HepG2 (cell line): ENCODE results near the gene MAGI1. TPM values are rescaled to one million over a fixed set of nuclear protein-coding genes. Genes with fewer than 3 reads are reported as not detected.

ENCODE experiments used
- POLR2AphosphoS5 ChIP-seq: IDR thresholded peaks from 2 replicates; pipeline ENCODE4 v1.6.1; 2012; ENCODE audit warnings: low read depth, low read length
- SCMH1 ChIP-seq: sonication (generic); formaldehyde crosslinking; IDR thresholded peaks from 2 replicates; pipeline ENCODE4 v1.9.0; 2021; ENCODE audit warnings: missing genetic modification reagents, mild to moderate bottlenecking, borderline replicate concordance
- ZBTB42 ChIP-seq: sonication (generic); formaldehyde crosslinking; IDR thresholded peaks from 2 replicates; pipeline ENCODE4 v1.5.0; 2020; ENCODE audit warnings: mild to moderate bottlenecking, missing genetic modification reagents
- ZNF143 ChIP-seq: sonication (generic); formaldehyde crosslinking; IDR thresholded peaks from 2 replicates; pipeline ENCODE4 v1.4.0; 2020; ENCODE audit warnings: missing genetic modification reagents
- ZNF768 ChIP-seq: sonication (generic); formaldehyde crosslinking; IDR thresholded peaks from 2 replicates; pipeline ENCODE4 v1.4.0; 2020; ENCODE audit warnings: missing genetic modification reagents
- ZNF83 ChIP-seq: sonication (generic); formaldehyde crosslinking; IDR thresholded peaks from 2 replicates; pipeline ENCODE4 v1.4.0; 2020; ENCODE audit warnings: missing genetic modification reagents, mild to moderate bottlenecking, borderline replicate concordance
- ZSCAN21 ChIP-seq: sonication (generic); formaldehyde crosslinking; IDR thresholded peaks from 2 replicates; pipeline ENCODE4 v1.8.0; 2022; ENCODE audit warnings: mild to moderate bottlenecking, missing genetic modification reagents, moderate library complexity, borderline replicate concordance
- polyA plus RNA-seq, 8 experiments: library from polyadenylated mRNA; depleted of rRNA in 3 of 8; stranded (reverse) in 7 of 8; unstranded in 1 of 8; fragments of >200 nt; fragmentation: Illumina TruSeq in 4 of 8; extraction: Trizol in 4 of 8; gene quantifications; 2 replicates each; pipeline versions ENCODE4 v1.2.1 to v1.2.3, GENCODE V29; 2011 to 2016; ENCODE audit warnings: low read depth in 4 of 8, missing spikeins in 1 of 8, mixed read lengths in 1 of 8; ENCODE audit not compliant: insufficient read depth in 1 of 8
- total RNA-seq, 5 experiments: library from RNA; depleted of rRNA; stranded (reverse); fragments of >200 nt; fragmentation: Illumina TruSeq; extraction: Trizol; gene quantifications; 2 replicates each; pipeline ENCODE4 v1.2.3, GENCODE V29; 2016; ENCODE audit warnings: low read depth in 1 of 5
- TF ChIP-seq, protein P1 (sequence below): sonication (generic); formaldehyde crosslinking; IDR thresholded peaks from 2 replicates; pipeline ENCODE4 v1.5.0; 2020; ENCODE audit warnings: mild to moderate bottlenecking, missing genetic modification reagents, moderate library complexity
- TF ChIP-seq, protein P2 (sequence below): sonication (generic); formaldehyde crosslinking; IDR thresholded peaks from 2 replicates; pipeline ENCODE4 v1.4.0; 2020; ENCODE audit warnings: mild to moderate bottlenecking, low read depth, missing genetic modification reagents
- TF ChIP-seq, protein P3 (sequence below): IDR thresholded peaks from 2 replicates; pipeline ENCODE4 v1.6.1; 2012; ENCODE audit warnings: inconsistent platforms

MAGI1 gene
- total and polyA plus RNA-seq, 2 of the 13 experiments (the other 11 are each of a cell fraction or from before 2014, with no cell fraction given), result 22.2 to 26.0 TPM

DNA sequence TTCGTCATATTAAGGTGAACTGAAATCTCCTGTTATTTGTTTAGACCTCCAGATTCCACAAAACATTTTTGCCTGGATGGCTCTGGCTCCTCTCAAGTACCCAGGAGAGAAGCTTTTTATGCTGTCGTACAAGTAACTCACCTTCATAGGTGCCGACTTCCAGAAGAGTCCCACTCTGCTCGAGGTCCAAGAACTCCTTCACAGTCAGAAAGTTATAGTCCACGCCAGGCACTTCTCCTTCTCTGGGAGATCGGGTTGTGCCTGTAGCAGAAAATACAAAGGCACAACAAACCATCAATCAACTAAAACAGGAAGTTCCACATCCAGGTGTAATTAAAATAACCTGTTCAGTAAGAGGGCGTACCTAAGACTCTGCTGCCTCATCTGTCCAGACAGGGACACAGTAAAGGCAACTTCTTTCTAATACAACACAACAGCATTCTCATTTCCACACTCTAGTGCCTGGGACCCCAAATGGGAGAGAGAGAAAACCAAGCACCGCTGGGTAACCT lies 545.3 kb downstream of the MAGI1 start (continued):
- TF ChIP-seq, protein P1, sequence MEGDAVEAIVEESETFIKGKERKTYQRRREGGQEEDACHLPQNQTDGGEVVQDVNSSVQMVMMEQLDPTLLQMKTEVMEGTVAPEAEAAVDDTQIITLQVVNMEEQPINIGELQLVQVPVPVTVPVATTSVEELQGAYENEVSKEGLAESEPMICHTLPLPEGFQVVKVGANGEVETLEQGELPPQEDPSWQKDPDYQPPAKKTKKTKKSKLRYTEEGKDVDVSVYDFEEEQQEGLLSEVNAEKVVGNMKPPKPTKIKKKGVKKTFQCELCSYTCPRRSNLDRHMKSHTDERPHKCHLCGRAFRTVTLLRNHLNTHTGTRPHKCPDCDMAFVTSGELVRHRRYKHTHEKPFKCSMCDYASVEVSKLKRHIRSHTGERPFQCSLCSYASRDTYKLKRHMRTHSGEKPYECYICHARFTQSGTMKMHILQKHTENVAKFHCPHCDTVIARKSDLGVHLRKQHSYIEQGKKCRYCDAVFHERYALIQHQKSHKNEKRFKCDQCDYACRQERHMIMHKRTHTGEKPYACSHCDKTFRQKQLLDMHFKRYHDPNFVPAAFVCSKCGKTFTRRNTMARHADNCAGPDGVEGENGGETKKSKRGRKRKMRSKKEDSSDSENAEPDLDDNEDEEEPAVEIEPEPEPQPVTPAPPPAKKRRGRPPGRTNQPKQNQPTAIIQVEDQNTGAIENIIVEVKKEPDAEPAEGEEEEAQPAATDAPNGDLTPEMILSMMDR (CRISPR knock-in tag), result no peak
- TF ChIP-seq ZNF768 (CRISPR knock-in tag) (no peak), ZSCAN21 (CRISPR knock-in tag) (no peak), ZNF83 (CRISPR knock-in tag) (no peak), ZBTB42 (CRISPR knock-in tag) (no peak), SCMH1 (CRISPR knock-in tag) (no peak), ZNF143 (CRISPR knock-in tag) (no peak), POLR2AphosphoS5 (no peak)
- TF ChIP-seq, protein P2, sequence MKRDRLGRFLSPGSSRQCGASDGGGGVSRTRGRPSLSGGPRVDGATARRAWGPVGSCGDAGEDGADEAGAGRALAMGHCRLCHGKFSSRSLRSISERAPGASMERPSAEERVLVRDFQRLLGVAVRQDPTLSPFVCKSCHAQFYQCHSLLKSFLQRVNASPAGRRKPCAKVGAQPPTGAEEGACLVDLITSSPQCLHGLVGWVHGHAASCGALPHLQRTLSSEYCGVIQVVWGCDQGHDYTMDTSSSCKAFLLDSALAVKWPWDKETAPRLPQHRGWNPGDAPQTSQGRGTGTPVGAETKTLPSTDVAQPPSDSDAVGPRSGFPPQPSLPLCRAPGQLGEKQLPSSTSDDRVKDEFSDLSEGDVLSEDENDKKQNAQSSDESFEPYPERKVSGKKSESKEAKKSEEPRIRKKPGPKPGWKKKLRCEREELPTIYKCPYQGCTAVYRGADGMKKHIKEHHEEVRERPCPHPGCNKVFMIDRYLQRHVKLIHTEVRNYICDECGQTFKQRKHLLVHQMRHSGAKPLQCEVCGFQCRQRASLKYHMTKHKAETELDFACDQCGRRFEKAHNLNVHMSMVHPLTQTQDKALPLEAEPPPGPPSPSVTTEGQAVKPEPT (CRISPR knock-in tag), result no peak
- TF ChIP-seq, protein P3, sequence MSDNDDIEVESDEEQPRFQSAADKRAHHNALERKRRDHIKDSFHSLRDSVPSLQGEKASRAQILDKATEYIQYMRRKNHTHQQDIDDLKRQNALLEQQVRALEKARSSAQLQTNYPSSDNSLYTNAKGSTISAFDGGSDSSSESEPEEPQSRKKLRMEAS, result no peak
